Endodermal cell (in vitro differentiated cells): ENCODE measurements around the gene ITFG1. TPM values are rescaled to one million over a fixed set of nuclear protein-coding genes. Genes with fewer than 3 reads are reported as not detected.

ENCODE experiments used
- DNase-seq: peaks from one replicate; pipeline ENCODE4 v3.0.0-alpha.2; 2017
- H3K27ac ChIP-seq: 2 replicates; pipeline ENCODE4 v1.5.1; 2013; ENCODE audit warnings: mild to moderate bottlenecking, low read depth, low read length, moderate library complexity
- H3K27me3 ChIP-seq: 2 replicates; pipeline ENCODE4 v1.6.1; 2013; ENCODE audit warnings: mild to moderate bottlenecking, low read length, moderate library complexity; ENCODE audit not compliant: insufficient read depth, control insufficient read depth, poor library complexity, severe bottlenecking
- H3K36me3 ChIP-seq: 2 replicates; pipeline ENCODE4 v1.7.0; 2013; ENCODE audit warnings: mild to moderate bottlenecking, low read length, moderate library complexity; ENCODE audit not compliant: control insufficient read depth, insufficient read depth
- H3K4me1 ChIP-seq: one replicate; pipeline ENCODE4 v1.7.0; 2013; ENCODE audit warnings: low read length; ENCODE audit not compliant: control insufficient read depth, insufficient read depth
- H3K4me3 ChIP-seq: 2 replicates; pipeline ENCODE4 v1.5.1; 2013; ENCODE audit warnings: mild to moderate bottlenecking, low read length, moderate library complexity
- H3K9ac ChIP-seq: 2 replicates; pipeline ENCODE4 v1.6.1; 2013; ENCODE audit warnings: mild to moderate bottlenecking, low read length, moderate library complexity; ENCODE audit not compliant: poor library complexity, severe bottlenecking; ENCODE audit errors: extremely low read depth
- H3K9me3 ChIP-seq: 2 replicates; pipeline ENCODE4 v1.6.1; 2013; ENCODE audit warnings: mild to moderate bottlenecking, low read length, moderate library complexity; ENCODE audit not compliant: control insufficient read depth
- H3K27ac Mint-ChIP-seq: 2 replicates; pipeline ENCODE4 v1.8.0; 2020; ENCODE audit warnings: mixed read lengths
- H3K27me3 Mint-ChIP-seq: 2 replicates; pipeline ENCODE4 v1.8.0; 2021; ENCODE audit warnings: mild to moderate bottlenecking, mixed read lengths; ENCODE audit not compliant: insufficient read depth
- H3K36me3 Mint-ChIP-seq: 2 replicates; pipeline ENCODE4 v1.8.0; 2020; ENCODE audit warnings: low read depth, mixed read lengths
- H3K4me1 Mint-ChIP-seq: 2 replicates; pipeline ENCODE4 v1.8.0; 2020; ENCODE audit warnings: mixed read lengths
- H3K4me3 Mint-ChIP-seq: 2 replicates; pipeline ENCODE4 v1.8.0; 2020; ENCODE audit warnings: mild to moderate bottlenecking, moderate library complexity, mixed read lengths
- H3K9me3 Mint-ChIP-seq: 2 replicates; pipeline ENCODE4 v1.8.0; 2020; ENCODE audit warnings: mild to moderate bottlenecking, mixed read lengths
- WGBS, 2 experiments: methylation state at CpG; one replicate each; pipeline versions ENCODE4 v1.1.5 to v1.1.7; 2013; ENCODE audit warnings: missing lambda C conversion rate in 2 of 2, mixed read lengths in 1 of 2; ENCODE audit not compliant: insufficient coverage in 1 of 2, insufficient read length in 1 of 2; 5-methylcytosine and 5-hydroxymethylcytosine counted together
- total RNA-seq, 2 donors: library from RNA; stranded (reverse); fragmentation: NEBNext Ultra II Directional in 1 of 2; extraction: Animal tissue kit (Norgen Biotek cat#: 25700) in 1 of 2; gene quantifications; 2 replicates in 1 of 2; 3 replicates in 1 of 2; pipeline ENCODE4 v1.2.1, GENCODE V29; 2021
- TF ChIP-seq, protein P1 (sequence below): fragments of 200-600 bp; sonication (generic); conservative IDR thresholded peaks from 2 replicates; pipeline ENCODE4 v1.5.0; 2021; ENCODE audit warnings: antibody characterized with exemption, mild to moderate bottlenecking

The ITFG1 gene
- total RNA-seq, 2 donors from 2014 or later = 35.6 to 40.0 TPM

DNA sequence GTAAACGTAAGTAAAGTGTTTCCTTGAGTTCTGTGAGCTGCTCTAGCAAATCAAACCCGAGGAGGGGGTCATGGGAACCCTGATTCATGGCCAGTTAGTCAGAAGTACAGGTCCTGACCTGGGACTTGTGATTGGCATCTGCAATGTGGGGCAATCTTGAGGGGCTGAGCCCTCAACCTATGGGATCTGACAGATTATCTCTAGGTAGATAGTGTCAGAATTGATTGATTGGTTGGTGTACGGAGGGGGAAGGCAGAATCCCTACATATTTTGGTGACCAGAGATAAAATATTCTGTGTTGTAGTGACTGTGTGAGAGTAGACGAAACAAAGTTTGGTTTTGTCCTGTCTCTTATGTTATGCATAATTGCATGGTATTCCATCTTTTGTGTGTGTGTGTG is 216.7 kb downstream of the ITFG1 start:
- whole genome bisulfite sequencing, 2 experiments = 91 to 93% methylated on average over 3 to 4 of the region's 4 CpGs
- no peak for DNase-seq
- Histone ChIP-seq H3K4me3 (no peak overlapping the region), H3K4me1 (no peaks in the 10 kb centered on the region), H3K9ac (no peak overlapping the region), H3K36me3 (peaks cover 10% of the 10 kb centered on the region), H3K27ac (no peak overlapping the region), H3K27me3 (no peaks in the 10 kb centered on the region), H3K9me3 (no peaks in the 10 kb centered on the region)
- peaks cover 14% of the 10 kb centered on the region for H3K36me3 Mint-ChIP-seq
- no peaks in the 10 kb centered on the region for H3K4me1 Mint-ChIP-seq
- TF ChIP-seq, protein P1, sequence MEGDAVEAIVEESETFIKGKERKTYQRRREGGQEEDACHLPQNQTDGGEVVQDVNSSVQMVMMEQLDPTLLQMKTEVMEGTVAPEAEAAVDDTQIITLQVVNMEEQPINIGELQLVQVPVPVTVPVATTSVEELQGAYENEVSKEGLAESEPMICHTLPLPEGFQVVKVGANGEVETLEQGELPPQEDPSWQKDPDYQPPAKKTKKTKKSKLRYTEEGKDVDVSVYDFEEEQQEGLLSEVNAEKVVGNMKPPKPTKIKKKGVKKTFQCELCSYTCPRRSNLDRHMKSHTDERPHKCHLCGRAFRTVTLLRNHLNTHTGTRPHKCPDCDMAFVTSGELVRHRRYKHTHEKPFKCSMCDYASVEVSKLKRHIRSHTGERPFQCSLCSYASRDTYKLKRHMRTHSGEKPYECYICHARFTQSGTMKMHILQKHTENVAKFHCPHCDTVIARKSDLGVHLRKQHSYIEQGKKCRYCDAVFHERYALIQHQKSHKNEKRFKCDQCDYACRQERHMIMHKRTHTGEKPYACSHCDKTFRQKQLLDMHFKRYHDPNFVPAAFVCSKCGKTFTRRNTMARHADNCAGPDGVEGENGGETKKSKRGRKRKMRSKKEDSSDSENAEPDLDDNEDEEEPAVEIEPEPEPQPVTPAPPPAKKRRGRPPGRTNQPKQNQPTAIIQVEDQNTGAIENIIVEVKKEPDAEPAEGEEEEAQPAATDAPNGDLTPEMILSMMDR = no peak
- H3K4me3 Mint-ChIP-seq = no peak overlapping the region
- no peaks in the 10 kb centered on the region for H3K27me3 Mint-ChIP-seq
- no peak overlapping the region for H3K27ac Mint-ChIP-seq
- no peaks in the 10 kb centered on the region for H3K9me3 Mint-ChIP-seq

DNA sequence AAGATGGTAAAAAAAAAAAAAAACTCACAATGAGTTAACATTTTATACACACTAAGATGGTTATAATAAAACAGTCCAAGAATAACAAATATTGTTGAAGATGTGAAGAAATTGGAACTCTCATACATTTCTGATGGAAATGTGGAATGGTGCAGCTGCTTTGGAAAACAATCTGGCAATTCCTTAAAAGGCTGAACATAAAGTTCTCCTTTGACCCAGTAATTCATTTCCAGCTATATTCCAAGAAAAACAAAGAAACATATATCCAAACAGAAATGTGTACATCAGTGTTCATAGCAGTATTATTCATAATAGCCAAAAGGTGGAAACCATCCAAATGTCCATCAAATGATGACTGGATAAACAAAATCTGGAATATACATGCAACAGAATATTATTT is 219.8 kb downstream of the ITFG1 start:
- Histone ChIP-seq H3K36me3 (peaks cover under 1% of the 10 kb centered on the region), H3K27ac (no peak overlapping the region), H3K4me3 (no peak overlapping the region), H3K27me3 (no peaks in the 10 kb centered on the region), H3K4me1 (no peaks in the 10 kb centered on the region), H3K9ac (no peak overlapping the region), H3K9me3 (no peaks in the 10 kb centered on the region)
- no peak overlapping the region for H3K4me3 Mint-ChIP-seq
- no peaks in the 10 kb centered on the region for H3K9me3 Mint-ChIP-seq
- no peaks in the 10 kb centered on the region for H3K27me3 Mint-ChIP-seq
- peaks cover 21% of the 10 kb centered on the region for H3K36me3 Mint-ChIP-seq
- H3K27ac Mint-ChIP-seq = no peak overlapping the region
- TF ChIP-seq, protein P1 = no peak
- no peak for DNase-seq
- peaks cover 7% of the 10 kb centered on the region for H3K4me1 Mint-ChIP-seq

DNA sequence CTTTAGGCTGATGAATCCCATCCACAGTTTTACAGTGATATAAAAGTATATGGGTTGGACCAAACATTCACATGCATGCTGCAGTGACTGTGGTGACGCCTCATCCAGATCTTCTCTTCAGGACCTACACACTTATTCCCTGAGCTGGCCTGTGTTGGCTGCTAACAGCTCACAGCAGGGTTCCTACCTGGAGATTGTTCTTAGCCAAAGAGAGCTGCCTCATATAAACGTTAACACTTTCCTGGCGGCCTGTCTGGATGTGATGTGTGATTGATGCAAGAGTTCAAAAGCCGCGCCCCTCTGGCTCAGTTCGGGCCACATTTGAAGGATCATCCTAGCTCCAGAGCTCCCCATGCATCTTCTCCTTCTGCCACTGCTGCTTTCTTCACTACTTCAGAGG is 224.1 kb downstream of the ITFG1 start:
- Mint-ChIP-seq H3K27me3 (no peaks in the 10 kb centered on the region), H3K4me3 (no peak overlapping the region), H3K27ac (no peak overlapping the region), H3K36me3 (peaks cover 21% of the 10 kb centered on the region), H3K4me1 (peaks cover 7% of the 10 kb centered on the region), H3K9me3 (no peaks in the 10 kb centered on the region)
- H3K9me3 ChIP-seq = no peaks in the 10 kb centered on the region
- H3K4me1 ChIP-seq = no peaks in the 10 kb centered on the region
- no peaks in the 10 kb centered on the region for H3K27me3 ChIP-seq
- H3K4me3 ChIP-seq = no peak overlapping the region
- 80 to 92% methylated on average over 1 to 6 of the region's 6 CpGs for WGBS, 2 experiments
- H3K27ac ChIP-seq = no peak overlapping the region
- DNase-seq = peak; percentile 76
- no peaks in the 10 kb centered on the region for H3K36me3 ChIP-seq
- H3K9ac ChIP-seq = no peak overlapping the region
- TF ChIP-seq, protein P1 = no peak
